WERI-Rb-1 (cell line): ENCODE results near the gene SEC23IP.

Experiments used
- DNase-seq: peaks from one replicate; pipeline ENCODE4 v3.0.0-alpha.2; 2020
- H3K27ac ChIP-seq: fragments of 250-450 bp; sonication (Bioruptor Pico); 2 replicates; pipeline ENCODE4 v1.5.1; 2020; ENCODE audit warnings: mild to moderate bottlenecking, moderate library complexity
- H3K27me3 ChIP-seq: fragments of 250-450 bp; sonication (Bioruptor Pico); 2 replicates; pipeline ENCODE4 v1.5.1; 2021; ENCODE audit warnings: mild to moderate bottlenecking, low read depth, moderate library complexity; ENCODE audit not compliant: insufficient read depth, severe bottlenecking
- H3K36me3 ChIP-seq: fragments of 250-450 bp; sonication (Bioruptor Pico); 2 replicates; pipeline ENCODE4 v1.5.1; 2020; ENCODE audit warnings: mild to moderate bottlenecking, moderate library complexity
- H3K4me3 ChIP-seq: 2 replicates; pipeline ENCODE4 v1.5.1; 2011; ENCODE audit warnings: low read depth, mild to moderate bottlenecking, control low read depth, low read length
- H3K9me3 ChIP-seq: fragments of 250-450 bp; sonication (Bioruptor Pico); 2 replicates; pipeline ENCODE4 v1.5.1; 2021; ENCODE audit warnings: mild to moderate bottlenecking, moderate library complexity; ENCODE audit not compliant: severe bottlenecking
- TF ChIP-seq, protein P1 (sequence below): IDR thresholded peaks from 2 replicates; pipeline ENCODE4 v1.5.1; 2011; ENCODE audit warnings: low read depth, mild to moderate bottlenecking, control low read depth, inconsistent platforms, low read length

The SEC23IP gene

DNA sequence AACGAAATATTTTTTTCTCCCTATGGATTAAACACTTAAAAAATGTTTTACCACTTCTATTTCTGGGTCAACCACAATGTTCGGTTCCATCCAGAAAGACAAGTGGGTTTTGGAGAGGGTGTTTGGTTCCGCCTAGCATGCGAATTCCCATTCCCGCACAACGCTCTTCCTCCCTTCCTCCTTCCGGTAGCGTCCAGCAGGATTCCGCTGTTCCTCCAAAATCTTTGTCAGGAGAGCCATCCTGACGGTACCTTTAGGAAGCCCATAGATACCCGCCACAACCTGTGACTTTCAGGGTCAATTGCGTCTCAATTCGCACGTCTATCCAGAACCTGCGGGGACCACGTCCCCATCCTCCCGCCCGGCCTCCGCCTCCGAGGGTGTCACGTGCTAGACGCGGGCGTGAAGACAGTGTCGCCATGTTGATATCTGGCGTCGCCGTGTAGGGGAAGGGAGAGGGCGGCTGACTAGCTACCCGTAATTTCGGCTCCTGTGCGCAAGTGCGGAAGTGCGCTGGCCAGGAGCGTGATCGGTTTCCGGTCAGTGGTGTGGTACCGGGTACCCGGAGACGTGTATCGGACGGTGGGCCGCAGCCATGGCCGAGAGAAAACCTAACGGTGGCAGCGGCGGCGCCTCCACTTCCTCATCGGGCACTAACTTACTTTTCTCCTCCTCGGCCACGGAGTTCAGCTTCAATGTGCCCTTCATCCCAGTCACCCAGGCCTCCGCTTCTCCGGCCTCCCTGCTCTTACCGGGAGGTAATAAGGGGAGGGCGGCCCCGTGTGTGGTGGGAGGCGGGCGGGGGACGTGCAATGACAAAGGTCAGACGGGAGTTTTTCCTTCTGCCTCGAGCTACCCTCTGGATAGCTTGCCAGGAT, at the start of gene SEC23IP:
TSS of gene SEC23IP (plus strand) at position 543 of the 878 bp plus-strand sequence. CDS start at position 596, 53 bp downstream.
- Histone ChIP-seq H3K36me3 (peaks cover 13% of the 10 kb centered on the region), H3K9me3 (peaks cover 4% of the 10 kb centered on the region), H3K4me3 (peak within 1 kb of the TSS; percentile 75), H3K27me3 (no peaks in the 10 kb centered on the region), H3K27ac (peak within 1 kb of the TSS; percentile 87)
- DNase-seq = peak; percentile 96
- TF ChIP-seq, protein P1, sequence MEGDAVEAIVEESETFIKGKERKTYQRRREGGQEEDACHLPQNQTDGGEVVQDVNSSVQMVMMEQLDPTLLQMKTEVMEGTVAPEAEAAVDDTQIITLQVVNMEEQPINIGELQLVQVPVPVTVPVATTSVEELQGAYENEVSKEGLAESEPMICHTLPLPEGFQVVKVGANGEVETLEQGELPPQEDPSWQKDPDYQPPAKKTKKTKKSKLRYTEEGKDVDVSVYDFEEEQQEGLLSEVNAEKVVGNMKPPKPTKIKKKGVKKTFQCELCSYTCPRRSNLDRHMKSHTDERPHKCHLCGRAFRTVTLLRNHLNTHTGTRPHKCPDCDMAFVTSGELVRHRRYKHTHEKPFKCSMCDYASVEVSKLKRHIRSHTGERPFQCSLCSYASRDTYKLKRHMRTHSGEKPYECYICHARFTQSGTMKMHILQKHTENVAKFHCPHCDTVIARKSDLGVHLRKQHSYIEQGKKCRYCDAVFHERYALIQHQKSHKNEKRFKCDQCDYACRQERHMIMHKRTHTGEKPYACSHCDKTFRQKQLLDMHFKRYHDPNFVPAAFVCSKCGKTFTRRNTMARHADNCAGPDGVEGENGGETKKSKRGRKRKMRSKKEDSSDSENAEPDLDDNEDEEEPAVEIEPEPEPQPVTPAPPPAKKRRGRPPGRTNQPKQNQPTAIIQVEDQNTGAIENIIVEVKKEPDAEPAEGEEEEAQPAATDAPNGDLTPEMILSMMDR = no peak

DNA sequence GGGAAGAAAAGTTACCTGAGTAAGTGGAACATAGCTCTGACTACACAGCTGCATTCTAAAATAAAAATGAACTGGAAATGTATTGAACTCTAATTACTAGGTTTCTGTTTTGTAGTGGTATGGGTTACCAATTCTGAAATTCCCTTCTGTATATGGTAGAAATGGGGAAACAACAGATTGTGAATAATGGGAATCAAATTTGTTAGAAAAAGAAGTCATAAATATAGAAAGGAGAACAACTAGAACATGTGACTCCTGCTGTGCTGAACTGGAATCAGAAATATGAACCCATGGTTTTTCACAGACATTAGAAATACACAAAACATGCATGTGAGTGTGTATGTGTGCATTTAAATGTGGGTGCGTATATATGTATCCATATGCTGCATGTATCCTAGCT, 46.9 kb upstream of the SEC23IP start:
- TF ChIP-seq, protein P1 = no peak
- Histone ChIP-seq H3K9me3 (no peaks in the 10 kb centered on the region), H3K36me3 (peaks cover 96% of the 10 kb centered on the region), H3K27me3 (no peaks in the 10 kb centered on the region), H3K27ac (no peak overlapping the region), H3K4me3 (no peak overlapping the region)
- DNase-seq = no peak

DNA sequence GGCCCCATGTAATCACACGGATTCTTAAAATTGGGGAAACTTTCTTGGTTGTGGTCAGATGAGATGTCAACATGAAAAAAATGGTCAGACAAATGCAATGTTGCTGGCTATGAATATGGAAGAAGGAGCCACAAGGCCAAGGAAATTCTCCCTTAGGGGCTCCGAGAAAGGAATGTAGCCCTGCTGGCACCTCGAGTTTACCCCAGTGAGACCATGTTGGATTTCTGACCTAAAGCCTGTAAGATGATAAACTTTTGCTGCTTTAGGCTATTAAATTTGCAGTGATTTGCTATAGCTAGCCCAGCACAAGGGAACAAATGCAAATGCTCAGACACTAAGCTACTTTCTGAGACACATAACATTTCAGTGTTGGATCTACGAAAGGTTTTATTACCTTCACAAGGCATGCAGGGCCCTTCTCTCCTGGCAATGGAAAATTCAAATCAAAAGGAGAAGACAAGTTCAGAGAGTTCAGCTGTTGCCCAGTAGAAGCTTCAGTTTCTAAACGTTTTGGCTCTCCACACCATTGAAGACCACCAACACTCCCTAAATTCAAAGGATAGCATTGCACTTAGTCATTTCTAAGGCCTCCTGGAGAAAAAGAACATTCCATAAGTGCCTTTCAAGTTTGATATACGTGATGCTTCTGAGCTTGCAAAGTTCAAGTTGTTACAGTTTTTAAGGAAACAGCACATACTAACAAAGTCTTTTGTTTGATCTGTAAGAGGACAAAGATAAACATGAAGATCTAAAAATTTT, 43.3 kb upstream of the SEC23IP start:
- TF ChIP-seq, protein P1 = no peak
- H3K9me3 ChIP-seq = no peaks in the 10 kb centered on the region
- peaks cover 93% of the 10 kb centered on the region for H3K36me3 ChIP-seq
- no peak for DNase-seq
- H3K27me3 ChIP-seq = no peaks in the 10 kb centered on the region
- H3K4me3 ChIP-seq = no peak overlapping the region
- no peak overlapping the region for H3K27ac ChIP-seq

DNA sequence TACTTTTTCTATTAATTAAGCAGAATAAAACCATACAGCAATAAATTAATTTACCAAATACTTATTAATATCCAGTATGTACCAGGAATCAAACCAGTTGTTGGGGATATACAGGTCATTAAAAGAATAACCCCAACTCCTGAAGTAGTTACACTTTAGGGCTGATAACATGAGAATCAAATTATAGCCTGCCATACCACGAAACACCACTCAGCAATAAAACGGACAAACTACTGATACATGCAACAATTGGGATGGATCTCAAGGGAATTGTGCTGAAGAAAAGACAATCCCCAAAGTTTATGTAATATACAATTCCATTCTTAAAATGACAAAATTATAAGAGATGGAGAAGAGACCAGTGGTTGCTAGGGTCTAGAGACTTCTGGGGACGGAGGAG, 42.6 kb upstream of the SEC23IP start:
- peaks cover 93% of the 10 kb centered on the region for H3K36me3 ChIP-seq

DNA sequence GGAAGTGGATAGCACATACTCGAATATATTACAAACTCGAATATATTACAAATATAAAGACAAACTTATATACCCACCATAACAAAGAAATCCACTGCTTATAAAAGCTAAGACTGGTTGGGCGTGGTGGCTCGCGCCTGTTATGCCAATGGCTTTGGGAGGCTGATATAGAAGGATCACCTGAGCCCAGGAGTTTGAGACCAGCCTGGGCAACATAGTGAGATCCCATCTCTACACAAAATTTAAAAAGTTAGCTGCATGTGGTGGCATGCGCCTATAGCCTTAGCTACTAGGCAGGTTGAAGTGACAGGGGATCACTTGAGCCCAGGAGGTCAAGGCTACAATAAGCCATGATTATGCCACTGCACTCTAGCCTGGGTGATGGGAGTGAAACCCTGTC, 40.3 kb upstream of the SEC23IP start:
- Histone ChIP-seq H3K27me3 (no peaks in the 10 kb centered on the region), H3K36me3 (peaks cover 95% of the 10 kb centered on the region), H3K4me3 (no peak overlapping the region), H3K27ac (no peak overlapping the region), H3K9me3 (no peaks in the 10 kb centered on the region)
- TF ChIP-seq, protein P1 = no peak
- no peak for DNase-seq

More for the DNA sequence above, 42.6 kb upstream of the SEC23IP start:
- TF ChIP-seq, protein P1 = no peak
- H3K4me3 ChIP-seq = no peak overlapping the region
- DNase-seq = no peak
- no peak overlapping the region for H3K27ac ChIP-seq
- no peaks in the 10 kb centered on the region for H3K9me3 ChIP-seq
- H3K27me3 ChIP-seq = no peaks in the 10 kb centered on the region
